B cell (primary cell): Measurements from ENCODE around the gene LEPROT.
"Not testable (repeated sequence)": the region's sequence is repeated elsewhere in the genome, so short reads cannot be mapped to it uniquely, and the experiment has no call there.

Source experiments
- CTCF ChIP-seq: fragments of 200-600 bp; IDR thresholded peaks from one replicate; pipeline ENCODE4 v1.8.0; 2022; ENCODE audit warnings: antibody characterized with exemption, mild to moderate bottlenecking
- EZH2 ChIP-seq: IDR thresholded peaks from 2 replicates; pipeline ENCODE4 v1.6.1; 2012; ENCODE audit warnings: borderline replicate concordance, low read depth, mild to moderate bottlenecking, moderate library complexity, low read length; ENCODE audit not compliant: insufficient read depth, poor library complexity, severe bottlenecking

DNA sequence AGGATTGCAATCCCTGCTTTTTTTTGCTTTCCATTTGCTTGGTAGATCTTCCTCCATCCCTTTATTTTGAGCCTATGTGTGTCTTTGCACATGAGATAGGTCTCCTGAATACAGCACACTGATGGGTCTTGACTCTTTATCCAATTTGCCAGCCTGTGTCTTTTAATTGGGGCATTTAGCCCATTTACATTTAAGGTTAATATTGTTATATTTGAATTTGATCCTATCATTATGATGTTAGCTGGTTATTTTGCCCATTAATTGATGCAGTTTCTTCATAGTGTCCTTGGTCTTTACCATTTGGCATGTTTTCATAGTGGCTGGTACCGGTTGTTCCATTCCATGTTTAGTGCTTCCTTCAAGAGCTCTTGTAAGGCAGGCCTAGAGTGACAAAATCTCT, 45.4 kb downstream of the LEPROT start:
- TF ChIP-seq CTCF, EZH2: not testable (repeated sequence)
